Breast epithelium (tissue), 4 donors: Measurements from ENCODE around the gene URB1. TPM values are rescaled to one million over a fixed set of nuclear protein-coding genes. Genes with fewer than 3 reads are reported as not detected.

Source experiments
- DNase-seq, 2 donors: peaks; one replicate each; pipeline ENCODE4 v3.0.0-alpha.2; 2019; ENCODE audit warnings: low spot score in 2 of 2
- H3K27ac ChIP-seq, 2 donors: fragments of 200-600 bp; sonication (generic) in 1 of 2; one replicate each; pipeline ENCODE4 v1.5.1; 2016 to 2019; ENCODE audit warnings: mild to moderate bottlenecking in 1 of 2
- H3K27me3 ChIP-seq, 2 donors: fragments of 200-600 bp; sonication (generic) in 1 of 2; one replicate each; pipeline versions ENCODE4 v1.5.1 to v1.6.0; 2017 to 2019; ENCODE audit warnings: control low read depth in 1 of 2, mild to moderate bottlenecking in 1 of 2
- H3K36me3 ChIP-seq: fragments of 200-600 bp; one replicate; pipeline ENCODE4 v1.5.1; 2019
- H3K4me1 ChIP-seq, 2 donors: fragments of 200-600 bp; sonication (generic); one replicate each; pipeline ENCODE4 v1.5.1; 2016 to 2019; ENCODE audit warnings: control low read depth in 1 of 2
- H3K4me3 ChIP-seq, 3 donors: fragments of 200-600 bp; sonication (generic); 1 replicate in 2 of 3; 2 replicates in 1 of 3; pipeline ENCODE4 v1.5.1; 2016 to 2019; ENCODE audit warnings: mild to moderate bottlenecking in 3 of 3, moderate library complexity in 2 of 3
- H3K9me3 ChIP-seq, 2 donors: fragments of 200-600 bp; sonication (generic) in 1 of 2; one replicate each; pipeline ENCODE4 v1.5.1; 2016 to 2019; ENCODE audit warnings: control low read depth in 1 of 2
- POLR2A ChIP-seq: fragments of 450-650 bp; IDR thresholded peaks from one replicate; pipeline ENCODE4 v1.6.1; 2016; ENCODE audit warnings: antibody characterized with exemption, mild to moderate bottlenecking, moderate library complexity
- POLR2AphosphoS5 ChIP-seq, 3 donors: sonication (generic); formaldehyde crosslinking; IDR thresholded peaks; one replicate each; pipeline ENCODE4 v1.6.1; 2017; ENCODE audit warnings: antibody characterized with exemption in 3 of 3
- intact Hi-C: fragments of 100-400 bp; cut with DNase I; formaldehyde crosslinking; loops from one replicate; pipeline ENCODE4 v1.15.1; 2023; ENCODE audit warnings: low total_unique reads
- total RNA-seq, 3 donors: library from RNA; depleted of rRNA; stranded (reverse); fragments of >200 nt; gene quantifications; one replicate each; pipeline ENCODE4 v1.1.0, GENCODE V29; 2016
- TF ChIP-seq, protein P1 (sequence below), 3 donors: fragments of 450-650 bp; IDR thresholded peaks; one replicate each; pipeline ENCODE4 v1.5.1; 2016 to 2017; ENCODE audit warnings: antibody characterized with exemption in 3 of 3, mild to moderate bottlenecking in 3 of 3, moderate library complexity in 3 of 3

URB1 gene
- total RNA-seq, 3 donors from 2014 or later, result 12.8 to 22.2 (median 20.6) TPM

DNA sequence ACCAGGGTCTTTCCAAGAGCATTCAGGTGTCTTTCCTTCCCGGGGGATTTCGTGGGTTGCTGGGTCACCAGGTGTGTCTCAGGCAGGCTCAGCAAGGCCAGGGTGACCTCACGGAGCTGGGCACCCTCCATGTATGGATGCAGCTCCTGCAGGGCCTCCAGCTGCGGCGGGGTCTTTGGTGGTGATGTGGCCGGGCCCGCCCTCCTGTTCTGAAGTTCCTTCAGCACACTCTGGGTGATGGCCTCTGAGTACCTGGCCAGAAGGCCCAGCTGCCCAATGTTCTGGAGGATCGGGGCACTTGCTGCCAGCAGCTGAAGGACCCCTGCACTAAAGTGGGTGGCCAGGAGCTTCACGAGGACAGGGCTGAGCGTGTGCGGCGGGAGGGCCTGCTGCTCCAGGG, 45.5 kb downstream of the URB1 start:
- intact Hi-C loops, result no loop called here
- Histone ChIP-seq H3K27ac (peak overlapping the region; percentile 83 to 85), H3K36me3 (peaks cover 14% of the 10 kb centered on the region), H3K4me3 (no peak overlapping the region), H3K9me3 (peaks cover 0 to 12% of the 10 kb centered on the region in 2 donors), H3K4me1 (no peaks in the 10 kb centered on the region), H3K27me3 (no peaks in the 10 kb centered on the region)
- DNase-seq, result no peak
- TF ChIP-seq POLR2AphosphoS5 (IDR thresholded peaks at IDR 0.05) (no peak), POLR2A (no peak)
- TF ChIP-seq, protein P1, sequence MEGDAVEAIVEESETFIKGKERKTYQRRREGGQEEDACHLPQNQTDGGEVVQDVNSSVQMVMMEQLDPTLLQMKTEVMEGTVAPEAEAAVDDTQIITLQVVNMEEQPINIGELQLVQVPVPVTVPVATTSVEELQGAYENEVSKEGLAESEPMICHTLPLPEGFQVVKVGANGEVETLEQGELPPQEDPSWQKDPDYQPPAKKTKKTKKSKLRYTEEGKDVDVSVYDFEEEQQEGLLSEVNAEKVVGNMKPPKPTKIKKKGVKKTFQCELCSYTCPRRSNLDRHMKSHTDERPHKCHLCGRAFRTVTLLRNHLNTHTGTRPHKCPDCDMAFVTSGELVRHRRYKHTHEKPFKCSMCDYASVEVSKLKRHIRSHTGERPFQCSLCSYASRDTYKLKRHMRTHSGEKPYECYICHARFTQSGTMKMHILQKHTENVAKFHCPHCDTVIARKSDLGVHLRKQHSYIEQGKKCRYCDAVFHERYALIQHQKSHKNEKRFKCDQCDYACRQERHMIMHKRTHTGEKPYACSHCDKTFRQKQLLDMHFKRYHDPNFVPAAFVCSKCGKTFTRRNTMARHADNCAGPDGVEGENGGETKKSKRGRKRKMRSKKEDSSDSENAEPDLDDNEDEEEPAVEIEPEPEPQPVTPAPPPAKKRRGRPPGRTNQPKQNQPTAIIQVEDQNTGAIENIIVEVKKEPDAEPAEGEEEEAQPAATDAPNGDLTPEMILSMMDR (IDR thresholded peaks at IDR 0.05), result no peak

DNA sequence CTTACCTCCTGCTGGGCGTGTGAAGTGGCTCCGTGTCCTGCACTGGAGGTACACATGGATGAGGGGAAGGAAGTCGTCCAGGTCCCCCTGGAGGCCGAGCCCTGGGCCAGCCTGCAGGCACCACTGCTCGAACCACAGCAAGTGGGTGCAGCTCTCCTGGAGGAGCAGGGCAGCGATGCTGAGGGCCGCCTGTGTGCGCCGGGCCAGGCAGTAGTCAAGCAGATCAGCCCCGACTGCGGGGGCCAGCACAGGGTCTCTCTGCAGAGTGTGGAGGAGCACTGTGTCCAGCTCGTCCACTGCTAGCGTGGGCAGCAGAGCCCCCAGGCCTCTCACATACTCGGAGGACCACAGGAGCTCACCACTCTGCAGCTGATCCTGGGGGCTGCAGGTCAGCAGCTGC, 45.9 kb downstream of the URB1 start:
- Histone ChIP-seq H3K27ac (peak overlapping the region; percentile 83 to 85), H3K36me3 (peaks cover 14% of the 10 kb centered on the region), H3K4me1 (no peaks in the 10 kb centered on the region), H3K27me3 (no peaks in the 10 kb centered on the region), H3K9me3 (peaks cover 0 to 12% of the 10 kb centered on the region in 2 donors), H3K4me3 (no peak overlapping the region)
- no peak for DNase-seq
- intact Hi-C loops, result no loop called here
- TF ChIP-seq, protein P1 (IDR thresholded peaks at IDR 0.05), result no peak
- no peak for TF ChIP-seq POLR2AphosphoS5 (IDR thresholded peaks at IDR 0.05)
- TF ChIP-seq POLR2A, result no peak

DNA sequence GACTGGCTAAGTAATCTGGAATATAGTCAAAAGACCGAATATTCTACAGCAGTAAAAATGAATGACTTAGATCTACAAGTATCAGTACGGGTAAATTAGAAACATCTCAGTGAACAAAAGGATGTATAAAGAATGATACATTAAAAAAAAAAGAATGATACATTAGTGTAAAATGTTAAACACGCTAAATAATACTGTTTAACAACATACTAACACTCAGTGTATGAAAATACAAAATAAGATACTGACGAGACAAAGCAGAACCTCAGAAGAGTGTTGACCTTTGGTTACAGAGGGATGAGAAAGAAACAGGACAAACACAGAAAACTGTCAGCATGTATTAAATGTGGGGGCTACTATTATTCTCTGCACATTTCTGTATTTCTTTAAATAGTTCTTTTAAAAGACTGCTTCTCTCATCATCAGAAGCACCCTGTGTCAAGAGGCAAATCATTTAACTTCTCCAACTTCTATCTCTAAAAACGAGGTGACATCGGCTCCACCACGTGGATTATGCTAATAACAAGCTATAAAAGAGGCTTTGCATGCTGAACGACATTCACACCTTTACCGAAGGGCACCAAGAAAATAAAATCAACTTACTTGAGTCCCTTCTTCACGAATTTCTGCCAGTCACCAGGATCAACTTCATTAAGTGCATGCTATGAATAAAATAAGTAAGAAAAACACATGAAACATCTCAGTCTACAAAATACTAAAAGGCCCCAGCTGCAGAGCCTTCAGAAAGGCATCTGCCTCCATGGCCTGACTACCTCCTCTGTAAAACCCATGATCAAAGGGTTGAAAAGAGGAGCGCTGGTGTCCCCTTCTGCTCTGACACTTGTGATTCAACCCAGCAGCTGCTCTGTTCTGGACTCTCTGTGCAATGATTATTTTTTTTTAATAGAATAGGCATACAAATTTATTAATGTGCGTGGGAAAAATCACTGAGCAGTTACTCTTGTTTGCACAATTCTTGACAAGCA, 51.7 kb downstream of the URB1 start:
- Histone ChIP-seq H3K9me3 (peaks cover 0 to 12% of the 10 kb centered on the region in 2 donors), H3K27ac (no peak overlapping the region), H3K4me1 (no peaks in the 10 kb centered on the region), H3K27me3 (no peaks in the 10 kb centered on the region), H3K36me3 (peaks cover 14% of the 10 kb centered on the region), H3K4me3 (no peak overlapping the region)
- TF ChIP-seq POLR2A (no peak), POLR2AphosphoS5 (IDR thresholded peaks at IDR 0.05) (no peak)
- TF ChIP-seq, protein P1 (IDR thresholded peaks at IDR 0.05), result no peak
- intact Hi-C loops, result no loop called here
- DNase-seq, result no peak

DNA sequence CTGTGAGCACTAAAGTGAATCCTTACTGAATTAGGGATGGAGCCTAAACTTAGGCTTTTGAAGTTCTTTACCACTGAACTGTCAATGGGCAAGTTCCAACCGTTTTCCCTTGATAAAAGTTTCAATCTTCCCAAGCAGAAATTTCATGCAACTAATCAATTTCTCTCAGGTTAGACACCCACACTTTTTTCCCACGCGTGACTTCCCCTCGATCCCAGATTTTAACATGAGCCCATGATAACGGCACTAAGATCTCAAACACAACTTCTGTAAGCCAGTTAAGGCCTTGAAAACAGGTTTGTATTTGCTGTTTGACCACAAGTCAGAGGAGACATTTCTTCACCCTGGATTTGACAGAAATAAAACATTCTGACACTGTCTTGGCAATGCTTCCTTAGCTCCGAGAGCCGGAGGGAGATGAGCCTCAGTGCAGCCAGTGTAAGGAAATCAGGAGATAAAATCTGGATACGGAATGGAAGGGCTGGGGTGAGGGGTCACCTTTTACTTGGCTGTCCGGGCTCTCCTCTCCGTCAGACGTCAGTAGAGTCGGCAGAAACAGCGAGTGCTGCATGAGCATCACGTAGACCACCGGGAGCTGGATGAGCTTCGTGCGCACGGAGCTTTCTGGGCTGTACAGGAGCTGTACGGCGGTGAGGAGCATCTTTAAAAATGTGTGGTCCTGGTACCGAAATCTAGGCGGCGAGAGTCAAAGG, 54.4 kb downstream of the URB1 start:
- Histone ChIP-seq H3K9me3 (no peaks in the 10 kb centered on the region), H3K4me1 (no peaks in the 10 kb centered on the region), H3K27ac (no peak overlapping the region), H3K27me3 (no peaks in the 10 kb centered on the region), H3K36me3 (peaks cover 10% of the 10 kb centered on the region), H3K4me3 (no peak overlapping the region)
- intact Hi-C loops, result no loop called here
- DNase-seq, result no peak
- TF ChIP-seq, protein P1 (IDR thresholded peaks at IDR 0.05), result no peak
- TF ChIP-seq POLR2A (no peak), POLR2AphosphoS5 (IDR thresholded peaks at IDR 0.05) (no peak)

DNA sequence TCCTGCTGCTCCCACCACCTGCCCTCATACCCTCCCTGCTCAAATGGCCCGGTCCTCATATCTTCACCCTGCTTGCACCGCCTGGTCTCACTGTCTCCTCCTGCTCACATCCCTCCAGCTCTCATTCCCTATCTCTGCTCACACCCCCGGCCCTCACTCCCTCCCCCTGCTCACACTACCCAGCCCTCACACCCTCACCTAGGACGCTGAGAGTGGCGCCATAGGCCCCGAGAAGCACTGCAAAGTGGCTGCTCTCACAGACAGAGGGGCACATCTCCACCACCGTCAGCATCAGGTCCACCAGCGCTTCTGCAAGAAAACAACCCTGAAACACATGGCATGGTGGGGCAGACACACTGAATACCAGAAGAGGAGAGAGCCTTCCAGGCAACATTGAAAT, 55.6 kb downstream of the URB1 start:
- no peak for DNase-seq
- Histone ChIP-seq H3K27ac (no peak overlapping the region), H3K4me3 (no peak overlapping the region), H3K9me3 (no peaks in the 10 kb centered on the region), H3K27me3 (no peaks in the 10 kb centered on the region), H3K36me3 (peaks cover 14% of the 10 kb centered on the region), H3K4me1 (no peaks in the 10 kb centered on the region)
- intact Hi-C loops, result no loop called here
- TF ChIP-seq, protein P1 (IDR thresholded peaks at IDR 0.05), result no peak
- TF ChIP-seq POLR2AphosphoS5 (IDR thresholded peaks at IDR 0.05) (no peak), POLR2A (no peak)
